Ovary (tissue), 10 donors: Measurements from ENCODE around the gene HVCN1. TPM values are rescaled to one million over a fixed set of nuclear protein-coding genes. Genes with fewer than 3 reads are reported as not detected.
"Not testable (repeated sequence)": the region's sequence is repeated elsewhere in the genome, so short reads cannot be mapped to it uniquely, and the experiment has no call there.

Experiments
- DNase-seq, 5 donors: peaks; one replicate each; pipeline ENCODE4 v3.0.0-alpha.2; 2019 to 2020
- H3K27ac ChIP-seq, 2 donors: fragments of 200-600 bp; one replicate each; pipeline versions ENCODE4 v1.5.1 to v1.8.0; 2019 to 2022
- H3K27me3 ChIP-seq: fragments of 200-600 bp; one replicate; pipeline ENCODE4 v1.8.0; 2022
- H3K36me3 ChIP-seq: fragments of 200-600 bp; sonication (generic); one replicate; pipeline ENCODE4 v1.5.1; 2019
- H3K4me1 ChIP-seq: one replicate; pipeline ENCODE4 v1.8.1; 2013; ENCODE audit warnings: mild to moderate bottlenecking, moderate library complexity; ENCODE audit not compliant: insufficient read depth
- H3K4me3 ChIP-seq: fragments of 200-600 bp; sonication (generic); one replicate; pipeline ENCODE4 v1.5.1; 2017
- H3K9me3 ChIP-seq, 2 donors: fragments of 200-600 bp in 1 of 2; sonication (generic) in 1 of 2; one replicate each; pipeline versions ENCODE4 v1.5.1 to v1.8.1; 2013 to 2019; ENCODE audit warnings: mild to moderate bottlenecking in 1 of 2, moderate library complexity in 1 of 2
- EP300 ChIP-seq: sonication (generic); formaldehyde crosslinking; IDR thresholded peaks from one replicate; pipeline ENCODE4 v1.6.1; 2017; ENCODE audit warnings: antibody characterized with exemption
- POLR2A ChIP-seq: fragments of 450-650 bp; IDR thresholded peaks from one replicate; pipeline ENCODE4 v1.6.1; 2017; ENCODE audit warnings: antibody characterized with exemption, mild to moderate bottlenecking, moderate library complexity
- WGBS, 3 donors: extraction: QIAGEN DNeasy Blood & Tissue Kit in 1 of 3; methylation state at CpG; one replicate each; pipeline versions ENCODE4 v1.1.5 to v1.1.7; 2013 to 2017; 5-methylcytosine and 5-hydroxymethylcytosine counted together
- intact Hi-C, 4 donors: fragments of 100-400 bp; cut with DNase I; formaldehyde crosslinking; loops; one replicate each; pipeline versions ENCODE4 v1.11.0 to v1.15.1; 2022 to 2023
- long read RNA-seq, 3 donors: library from polyadenylated mRNA in 2 of 3; unstranded in 2 of 3; transcript quantifications; one replicate each; pipeline ENCODE4 v2.0.0 and lab custom pipeline, GENCODE V29; 2021 to 2026
- polyA plus RNA-seq, 2 donors: library from polyadenylated mRNA; stranded (reverse); fragments of 200-250 nt in 1 of 2; fragments of 350-450 nt in 1 of 2; fragmentation: Illumina TruSeq in 1 of 2; extraction: RNeasy Lipid Tissue Mini Kit (QIAGEN cat#74804) in 1 of 2; gene quantifications; one replicate each; pipeline ENCODE4 v1.2.3, GENCODE V29; 2013 to 2014
- total RNA-seq, 7 donors: library from RNA; depleted of rRNA in 2 of 7; stranded (reverse); fragments of >200 nt in 2 of 7; fragmentation: NEBNext Ultra II Directional in 3 of 7; extraction: Animal tissue kit (Norgen Biotek cat#: 25700) in 3 of 7; gene quantifications; one replicate each; pipeline versions ENCODE4 v1.1.0 to v1.2.4, GENCODE V29; 2016 to 2023
- TF ChIP-seq, protein P1 (sequence below), 3 donors: fragments of 450-650 bp in 2 of 3; fragments of 200-600 bp in 1 of 3; IDR thresholded peaks; one replicate each; pipeline versions ENCODE4 v1.5.1 to v1.8.0; 2016 to 2022; ENCODE audit warnings: antibody characterized with exemption in 3 of 3, mild to moderate bottlenecking in 1 of 3
- donor health status: DM: no; HTN: no; CAD: no; lungs with moderate emphysema.
- donor health status: DM: no; HTN: no; CAD: no.
- donor health status: Bipolar disorder and iron deficiency.
- donor health status: DM: yes; HTN: yes; CAD: no.
- donor health status: DM: no; HTN: no; CAD: no.
- donor health status: DM: yes; HTN: yes; CAD: no.

HVCN1 gene, protein sequence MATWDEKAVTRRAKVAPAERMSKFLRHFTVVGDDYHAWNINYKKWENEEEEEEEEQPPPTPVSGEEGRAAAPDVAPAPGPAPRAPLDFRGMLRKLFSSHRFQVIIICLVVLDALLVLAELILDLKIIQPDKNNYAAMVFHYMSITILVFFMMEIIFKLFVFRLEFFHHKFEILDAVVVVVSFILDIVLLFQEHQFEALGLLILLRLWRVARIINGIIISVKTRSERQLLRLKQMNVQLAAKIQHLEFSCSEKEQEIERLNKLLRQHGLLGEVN
- 10 to 100 TPM in 5 of 7 donors, 1 to 10 TPM in 2; 6.4 to 14.5 (median 10.5) TPM for total RNA-seq
- polyA plus RNA-seq: 10 to 100 TPM; 14.6 to 19.4 TPM
- long read RNA-seq, donor 1, transcript HVCN1-201 (8 exons, 1,634 nt): major isoform, 17 of 67 reads
- long read RNA-seq, donor 1, partial matches to known transcripts: 8 of 67 reads
- long read RNA-seq, donor 1, other reads (novel, unspliced or antisense): 41 of 67 reads
- long read RNA-seq, donor 2, partial matches to known transcripts: 0 of 3 reads
- long read RNA-seq, donor 2, other reads (novel, unspliced or antisense): 0 of 3 reads
- long read RNA-seq, donor 3, partial matches to known transcripts: 10 of 26 reads
- long read RNA-seq, donor 3, other reads (novel, unspliced or antisense): 13 of 26 reads

DNA sequence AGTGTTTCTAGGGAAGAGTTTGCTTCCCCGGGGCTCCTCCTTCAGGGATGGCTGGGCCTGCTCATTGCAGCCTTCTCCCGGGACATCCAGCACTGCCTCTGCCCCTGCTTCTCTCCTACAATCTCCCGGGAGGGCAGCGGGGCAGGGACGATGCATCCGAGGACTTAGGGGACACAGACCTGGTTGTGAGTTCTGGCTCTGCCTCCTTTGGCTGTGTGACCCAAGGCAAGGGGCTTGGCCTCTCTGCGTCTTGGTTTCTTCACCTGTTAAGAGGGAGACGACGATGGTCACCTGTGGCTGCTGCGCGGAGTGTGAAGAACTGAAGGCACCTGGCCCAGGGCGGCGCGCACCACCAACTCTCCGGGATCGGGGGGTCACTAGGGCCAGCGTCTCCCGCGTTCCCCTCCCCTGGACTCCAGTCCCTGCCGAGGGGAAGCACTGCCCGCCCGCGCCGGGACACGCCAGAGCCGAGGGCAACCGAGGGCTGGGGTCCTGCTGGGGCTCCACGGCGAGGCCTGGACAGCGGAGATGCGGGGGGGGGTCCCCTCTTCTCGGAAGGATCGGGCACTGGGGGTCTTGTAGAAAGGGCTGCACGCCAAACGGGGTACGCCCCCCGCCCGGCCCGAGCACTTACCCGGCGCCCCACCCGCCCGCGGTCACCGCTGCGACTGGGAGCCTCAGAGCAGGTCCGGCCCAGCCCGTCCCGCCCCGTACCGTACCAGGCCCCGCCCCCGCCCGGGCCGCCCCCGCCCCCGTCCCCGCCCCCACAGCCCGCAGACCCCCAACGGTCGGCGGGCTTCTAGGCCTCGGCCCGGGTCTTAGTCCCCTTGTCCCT lies at the start of gene HVCN1:
TSS of gene HVCN1 (minus strand) at position 670 of the 835 bp plus-strand sequence. CDS start 5,870 bp downstream, outside the sequence.
- Histone ChIP-seq H3K4me1 (peaks cover 3% of the 10 kb centered on the region), H3K4me3 (peak within 1 kb of the TSS; percentile 67), H3K9me3 (no peaks in the 10 kb centered on the region), H3K36me3 (no peaks in the 10 kb centered on the region), H3K27ac (peak within 1 kb of the TSS; percentile 64 to 80), H3K27me3 (no peaks in the 10 kb centered on the region)
- no peak for TF ChIP-seq POLR2A
- TF ChIP-seq EP300: no peak
- WGBS, 3 donors: 3 to 5% (median 4%) methylated on average over 32 to 63 of the region's 64 CpGs
- intact Hi-C loops: no loop called here
- DNase-seq: peak; percentile 61 to 77 (median 73)

DNA sequence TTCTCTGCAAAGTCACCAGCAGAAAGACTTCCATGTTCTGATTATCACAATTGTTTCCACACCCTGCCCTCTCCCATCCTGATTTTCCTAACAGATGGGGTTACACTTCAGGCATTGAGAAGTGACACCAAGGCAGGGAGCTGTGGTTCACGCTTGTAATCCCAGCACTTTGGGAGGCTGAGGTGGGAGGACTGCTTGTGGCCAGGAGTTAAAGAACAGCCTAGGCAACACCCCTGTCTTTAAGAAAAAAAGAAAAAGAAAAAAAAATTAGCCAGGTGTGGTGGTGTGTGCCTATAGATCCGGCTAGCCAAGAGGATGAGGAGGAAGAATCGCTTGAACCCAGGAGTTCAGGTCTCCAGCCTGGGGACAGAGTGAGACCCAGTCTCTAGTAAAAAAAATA lies 48.6 kb upstream of the HVCN1 start:
- TF ChIP-seq EP300 (no peak), POLR2A (no peak)
- TF ChIP-seq, protein P1, sequence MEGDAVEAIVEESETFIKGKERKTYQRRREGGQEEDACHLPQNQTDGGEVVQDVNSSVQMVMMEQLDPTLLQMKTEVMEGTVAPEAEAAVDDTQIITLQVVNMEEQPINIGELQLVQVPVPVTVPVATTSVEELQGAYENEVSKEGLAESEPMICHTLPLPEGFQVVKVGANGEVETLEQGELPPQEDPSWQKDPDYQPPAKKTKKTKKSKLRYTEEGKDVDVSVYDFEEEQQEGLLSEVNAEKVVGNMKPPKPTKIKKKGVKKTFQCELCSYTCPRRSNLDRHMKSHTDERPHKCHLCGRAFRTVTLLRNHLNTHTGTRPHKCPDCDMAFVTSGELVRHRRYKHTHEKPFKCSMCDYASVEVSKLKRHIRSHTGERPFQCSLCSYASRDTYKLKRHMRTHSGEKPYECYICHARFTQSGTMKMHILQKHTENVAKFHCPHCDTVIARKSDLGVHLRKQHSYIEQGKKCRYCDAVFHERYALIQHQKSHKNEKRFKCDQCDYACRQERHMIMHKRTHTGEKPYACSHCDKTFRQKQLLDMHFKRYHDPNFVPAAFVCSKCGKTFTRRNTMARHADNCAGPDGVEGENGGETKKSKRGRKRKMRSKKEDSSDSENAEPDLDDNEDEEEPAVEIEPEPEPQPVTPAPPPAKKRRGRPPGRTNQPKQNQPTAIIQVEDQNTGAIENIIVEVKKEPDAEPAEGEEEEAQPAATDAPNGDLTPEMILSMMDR (IDR thresholded peaks at IDR 0.05): no peak
- Histone ChIP-seq H3K4me3 (no peak overlapping the region), H3K27ac (no peak overlapping the region), H3K4me1 (peaks cover 26% of the 10 kb centered on the region), H3K36me3 (no peaks in the 10 kb centered on the region), H3K9me3 (no peaks in the 10 kb centered on the region), H3K27me3 (no peaks in the 10 kb centered on the region)
- WGBS, 3 donors: 72 to 83% (median 76%) methylated on average over 3 of the region's 3 CpGs
- DNase-seq: no peak
- intact Hi-C loops: no loop called here

DNA sequence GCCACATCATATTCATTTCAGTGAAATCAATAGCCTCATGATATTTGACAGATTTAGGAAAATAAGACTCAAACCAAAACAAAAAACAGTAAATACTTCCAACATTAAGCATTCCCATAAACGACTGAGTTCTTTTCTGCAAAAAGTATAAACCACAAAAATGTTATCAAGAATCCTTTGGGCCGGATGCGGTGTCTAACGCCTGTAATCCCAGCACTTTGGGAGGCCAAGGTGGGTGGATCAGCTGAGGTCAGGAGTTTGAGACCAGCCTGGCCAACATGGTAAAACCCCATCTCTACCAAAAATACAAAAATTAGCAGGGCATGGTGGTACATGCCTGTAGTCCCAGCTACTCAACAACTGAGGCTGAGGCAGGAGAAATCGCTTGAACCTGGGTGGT lies 48.1 kb upstream of the HVCN1 start:
- DNase-seq, H3K27ac ChIP-seq, H3K4me3 ChIP-seq, H3K9me3 ChIP-seq, H3K27me3 ChIP-seq, intact Hi-C loops, H3K36me3 ChIP-seq: not testable (repeated sequence)
- H3K4me1 ChIP-seq: peaks cover 27% of the 10 kb centered on the region
- WGBS, 3 donors: 33 to 37% (median 34%) methylated on average over 5 of the region's 5 CpGs

DNA sequence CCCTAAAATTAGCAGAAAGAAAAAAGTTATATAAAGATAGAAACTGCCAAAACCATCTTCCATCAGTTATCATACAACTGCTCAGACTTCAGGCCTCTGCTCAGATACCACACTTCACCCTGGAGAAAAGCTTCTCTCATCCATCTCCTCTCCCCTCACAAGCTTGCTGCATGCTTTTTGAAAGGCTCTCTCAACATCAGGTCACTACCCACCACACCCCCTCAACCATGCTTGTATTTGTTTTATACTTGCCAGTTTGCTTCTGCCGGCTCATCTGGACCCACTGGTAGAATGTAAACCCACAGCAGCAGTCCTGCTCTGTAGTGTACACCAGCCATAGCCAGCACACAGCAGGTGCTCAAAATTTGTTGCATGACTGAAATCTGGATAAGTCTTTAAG lies 45.0 kb upstream of the HVCN1 start:
- Histone ChIP-seq H3K27ac (no peak overlapping the region), H3K4me3 (no peak overlapping the region), H3K9me3 (no peaks in the 10 kb centered on the region), H3K4me1 (peaks cover 23% of the 10 kb centered on the region), H3K36me3 (no peaks in the 10 kb centered on the region), H3K27me3 (no peaks in the 10 kb centered on the region)
- no peak for DNase-seq
- no peak for TF ChIP-seq EP300
- no peak for TF ChIP-seq POLR2A
- TF ChIP-seq, protein P1 (IDR thresholded peaks at IDR 0.05): no peak
- intact Hi-C loops: no loop called here
- WGBS, 3 donors: 34 to 57% (median 36%) methylated on average over 1 of the region's 1 CpG

DNA sequence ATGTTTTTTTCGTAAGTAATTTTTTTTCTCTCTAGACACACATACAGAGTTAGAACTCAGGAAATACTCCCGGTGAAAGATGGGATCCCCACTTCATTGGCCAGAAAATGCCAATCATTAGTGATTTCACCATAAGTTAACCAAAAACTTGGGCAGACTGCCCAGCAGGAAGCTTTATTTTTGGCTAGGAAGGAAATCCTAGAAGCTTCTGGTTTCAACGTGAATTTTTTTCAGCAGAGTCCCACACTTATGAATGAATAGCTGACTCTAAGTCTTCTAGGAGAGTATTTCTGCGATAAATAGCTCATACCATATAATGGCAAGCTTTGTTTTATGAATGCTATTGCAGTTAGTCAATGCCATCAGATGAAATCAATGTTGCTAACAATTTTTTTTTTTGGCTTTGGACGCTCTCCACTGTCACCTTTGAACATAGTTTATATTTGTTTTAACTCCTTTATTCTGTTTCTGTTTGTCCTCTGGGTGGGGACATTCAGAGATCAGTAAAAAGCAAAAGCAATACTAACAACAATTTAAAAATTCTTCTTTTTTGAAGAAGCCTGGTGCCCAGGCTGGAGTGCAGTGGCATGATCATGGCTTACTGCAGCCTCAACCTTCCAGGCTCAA lies 44.3 kb upstream of the HVCN1 start:
- 31 to 37% (median 34%) methylated on average over 5 of the region's 5 CpGs for WGBS, 3 donors
- TF ChIP-seq POLR2A: no peak
- TF ChIP-seq, protein P1 (IDR thresholded peaks at IDR 0.05): no peak
- no peak for TF ChIP-seq EP300
- intact Hi-C loops: no loop called here
- H3K36me3 ChIP-seq: no peaks in the 10 kb centered on the region
- H3K4me3 ChIP-seq: no peak overlapping the region
- no peak overlapping the region for H3K27ac ChIP-seq
- no peaks in the 10 kb centered on the region for H3K9me3 ChIP-seq
- peak in 1 of 5 donors; percentile 26 for DNase-seq
- H3K4me1 ChIP-seq: peaks cover 19% of the 10 kb centered on the region
- H3K27me3 ChIP-seq: no peaks in the 10 kb centered on the region
